ENCODE results near the gene IGF1R.

DNA sequence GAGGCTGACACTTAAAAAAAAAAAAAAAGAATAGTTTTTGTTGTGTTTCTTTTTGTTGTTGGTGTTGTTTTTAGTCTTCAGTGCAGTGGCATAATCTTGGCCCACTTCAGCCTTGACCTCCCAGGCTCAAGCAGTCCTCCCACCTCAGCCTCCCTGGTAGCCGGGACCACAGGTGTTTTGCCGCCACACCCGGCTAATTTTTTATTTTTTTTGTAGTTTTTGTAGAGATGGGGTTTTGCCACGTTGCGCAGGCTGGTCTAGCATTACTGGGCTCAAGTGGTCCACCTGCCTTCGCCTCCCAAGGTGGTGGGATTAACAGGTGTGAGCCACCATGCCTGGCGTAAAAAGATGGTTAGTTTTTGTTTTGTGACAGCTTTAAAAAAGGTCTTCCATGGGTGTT lies 30.1 kb downstream of the IGF1R start:
- TF ChIP-seq GABPA (IDR thresholded peaks at IDR 0.05; ENCODE audit: low read depth): no peak
- TF ChIP-seq, protein P1, sequence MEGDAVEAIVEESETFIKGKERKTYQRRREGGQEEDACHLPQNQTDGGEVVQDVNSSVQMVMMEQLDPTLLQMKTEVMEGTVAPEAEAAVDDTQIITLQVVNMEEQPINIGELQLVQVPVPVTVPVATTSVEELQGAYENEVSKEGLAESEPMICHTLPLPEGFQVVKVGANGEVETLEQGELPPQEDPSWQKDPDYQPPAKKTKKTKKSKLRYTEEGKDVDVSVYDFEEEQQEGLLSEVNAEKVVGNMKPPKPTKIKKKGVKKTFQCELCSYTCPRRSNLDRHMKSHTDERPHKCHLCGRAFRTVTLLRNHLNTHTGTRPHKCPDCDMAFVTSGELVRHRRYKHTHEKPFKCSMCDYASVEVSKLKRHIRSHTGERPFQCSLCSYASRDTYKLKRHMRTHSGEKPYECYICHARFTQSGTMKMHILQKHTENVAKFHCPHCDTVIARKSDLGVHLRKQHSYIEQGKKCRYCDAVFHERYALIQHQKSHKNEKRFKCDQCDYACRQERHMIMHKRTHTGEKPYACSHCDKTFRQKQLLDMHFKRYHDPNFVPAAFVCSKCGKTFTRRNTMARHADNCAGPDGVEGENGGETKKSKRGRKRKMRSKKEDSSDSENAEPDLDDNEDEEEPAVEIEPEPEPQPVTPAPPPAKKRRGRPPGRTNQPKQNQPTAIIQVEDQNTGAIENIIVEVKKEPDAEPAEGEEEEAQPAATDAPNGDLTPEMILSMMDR (IDR thresholded peaks at IDR 0.05; ENCODE audit: insufficient read depth, low read length): no peak
- TF ChIP-seq, protein P2, sequence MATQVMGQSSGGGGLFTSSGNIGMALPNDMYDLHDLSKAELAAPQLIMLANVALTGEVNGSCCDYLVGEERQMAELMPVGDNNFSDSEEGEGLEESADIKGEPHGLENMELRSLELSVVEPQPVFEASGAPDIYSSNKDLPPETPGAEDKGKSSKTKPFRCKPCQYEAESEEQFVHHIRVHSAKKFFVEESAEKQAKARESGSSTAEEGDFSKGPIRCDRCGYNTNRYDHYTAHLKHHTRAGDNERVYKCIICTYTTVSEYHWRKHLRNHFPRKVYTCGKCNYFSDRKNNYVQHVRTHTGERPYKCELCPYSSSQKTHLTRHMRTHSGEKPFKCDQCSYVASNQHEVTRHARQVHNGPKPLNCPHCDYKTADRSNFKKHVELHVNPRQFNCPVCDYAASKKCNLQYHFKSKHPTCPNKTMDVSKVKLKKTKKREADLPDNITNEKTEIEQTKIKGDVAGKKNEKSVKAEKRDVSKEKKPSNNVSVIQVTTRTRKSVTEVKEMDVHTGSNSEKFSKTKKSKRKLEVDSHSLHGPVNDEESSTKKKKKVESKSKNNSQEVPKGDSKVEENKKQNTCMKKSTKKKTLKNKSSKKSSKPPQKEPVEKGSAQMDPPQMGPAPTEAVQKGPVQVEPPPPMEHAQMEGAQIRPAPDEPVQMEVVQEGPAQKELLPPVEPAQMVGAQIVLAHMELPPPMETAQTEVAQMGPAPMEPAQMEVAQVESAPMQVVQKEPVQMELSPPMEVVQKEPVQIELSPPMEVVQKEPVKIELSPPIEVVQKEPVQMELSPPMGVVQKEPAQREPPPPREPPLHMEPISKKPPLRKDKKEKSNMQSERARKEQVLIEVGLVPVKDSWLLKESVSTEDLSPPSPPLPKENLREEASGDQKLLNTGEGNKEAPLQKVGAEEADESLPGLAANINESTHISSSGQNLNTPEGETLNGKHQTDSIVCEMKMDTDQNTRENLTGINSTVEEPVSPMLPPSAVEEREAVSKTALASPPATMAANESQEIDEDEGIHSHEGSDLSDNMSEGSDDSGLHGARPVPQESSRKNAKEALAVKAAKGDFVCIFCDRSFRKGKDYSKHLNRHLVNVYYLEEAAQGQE (IDR thresholded peaks at IDR 0.05; ENCODE audit: insufficient replicate concordance, low read depth): no peak
- TF ChIP-seq POLR2AphosphoS5 (IDR thresholded peaks at IDR 0.05; ENCODE audit: low read depth): no peak
